Adrenal gland (tissue), 12 donors: Measurements from ENCODE around the gene CD72. TPM values are rescaled to one million over a fixed set of nuclear protein-coding genes. Genes with fewer than 3 reads are reported as not detected.
"Not testable (repeated sequence)": the region's sequence is repeated elsewhere in the genome, so short reads cannot be mapped to it uniquely, and the experiment has no call there.

ENCODE experiments used
- DNase-seq, 7 donors: peaks; one replicate each; pipeline ENCODE4 v3.0.0-alpha.2; 2019 to 2020
- H3K27ac ChIP-seq, 5 donors: fragments of 200-600 bp; sonication (generic) in 4 of 5; 1 replicate in 3 of 5; 2 replicates in 2 of 5; pipeline versions ENCODE4 v1.5.1 to v1.8.0; 2016 to 2020; ENCODE audit warnings: mild to moderate bottlenecking in 1 of 5
- H3K27me3 ChIP-seq: fragments of 200-600 bp; 2 replicates; pipeline ENCODE4 v1.8.0; 2021
- H3K36me3 ChIP-seq, 2 donors: fragments of 200-600 bp; replicated peaks in 1 of 2; 1 replicate in 1 of 2; 2 replicates in 1 of 2; pipeline versions ENCODE4 v1.5.1 to v1.8.0; 2018 to 2022
- H3K4me1 ChIP-seq, 2 donors: fragments of 200-600 bp; replicated peaks in 1 of 2; 1 replicate in 1 of 2; 2 replicates in 1 of 2; pipeline versions ENCODE4 v1.5.1 to v1.8.0; 2018 to 2021
- H3K4me3 ChIP-seq, 4 donors: fragments of 200-600 bp; sonication (generic) in 3 of 4; one replicate each; pipeline ENCODE4 v1.5.1; 2016 to 2018
- H3K9me3 ChIP-seq, 3 donors: fragments of 200-600 bp; sonication (generic) in 1 of 3; replicated peaks in 1 of 3; 1 replicate in 2 of 3; 2 replicates in 1 of 3; pipeline versions ENCODE4 v1.5.1 to v1.8.0; 2016 to 2021
- POLR2A ChIP-seq, 2 donors: fragments of 450-650 bp; IDR thresholded peaks; one replicate each; pipeline ENCODE4 v1.6.1; 2017; ENCODE audit warnings: antibody characterized with exemption in 2 of 2, mild to moderate bottlenecking in 2 of 2, moderate library complexity in 1 of 2
- WGBS, 4 donors: extraction: QIAGEN DNeasy Blood & Tissue Kit in 2 of 4; methylation state at CpG; one replicate each; pipeline versions ENCODE4 v1.1.5 to v1.1.7; 2013 to 2017; 5-methylcytosine and 5-hydroxymethylcytosine counted together
- intact Hi-C, 2 donors: fragments of 100-400 bp; cut with DNase I; formaldehyde crosslinking; loops; one replicate each; pipeline versions ENCODE4 v1.14.1 to v1.15.0; 2022 to 2023
- polyA plus RNA-seq, 3 donors: library from polyadenylated mRNA; stranded (reverse); fragments of 200-250 nt in 2 of 3; fragments of 350-450 nt in 1 of 3; fragmentation: Illumina TruSeq in 1 of 3; extraction: RNeasy Lipid Tissue Mini Kit (QIAGEN cat#74804) in 1 of 3; gene quantifications; one replicate each; pipeline ENCODE4 v1.2.3, GENCODE V29; 2013 to 2014
- total RNA-seq, 9 donors: library from RNA; depleted of rRNA in 4 of 9; stranded (reverse); fragments of >200 nt in 4 of 9; fragments of 120-200 nt in 1 of 9; fragmentation: NEBNext Ultra II Directional in 1 of 9; extraction: Animal tissue kit (Norgen Biotek cat#: 25700) in 1 of 9; gene quantifications; one replicate each; pipeline versions ENCODE4 v1.1.0 to v1.2.4, GENCODE V29; 2013 to 2023
- TF ChIP-seq, protein P1 (sequence below), 6 experiments: fragments of 450-650 bp in 4 of 6; fragments of 200-600 bp in 2 of 6; sonication (generic) in 1 of 6; IDR thresholded peaks; 1 replicate in 5 of 6; 2 replicates in 1 of 6; pipeline versions ENCODE4 v1.5.1 to v1.8.0; 2016 to 2021; ENCODE audit warnings: antibody characterized with exemption in 6 of 6, mild to moderate bottlenecking in 2 of 6, moderate library complexity in 1 of 6
- donor health status: healthy with polysubstance abuse.
- donor health status: Bipolar disorder and iron deficiency.
- donor health status: DM: yes; HTN: yes; CAD: no.
- donor health status: DM: no; HTN: no; CAD: no.
- donor health status: DM: no; HTN: no; CAD: no.
- donor health status: DM: yes; HTN: yes; CAD: no.

Gene CD72
- total and polyA plus RNA-seq, 12 donors = 0.69 to 18.5 (median 4.3) TPM

- no peak for TF ChIP-seq POLR2A (IDR thresholded peaks at IDR 0.05)
- TF ChIP-seq, protein P1, sequence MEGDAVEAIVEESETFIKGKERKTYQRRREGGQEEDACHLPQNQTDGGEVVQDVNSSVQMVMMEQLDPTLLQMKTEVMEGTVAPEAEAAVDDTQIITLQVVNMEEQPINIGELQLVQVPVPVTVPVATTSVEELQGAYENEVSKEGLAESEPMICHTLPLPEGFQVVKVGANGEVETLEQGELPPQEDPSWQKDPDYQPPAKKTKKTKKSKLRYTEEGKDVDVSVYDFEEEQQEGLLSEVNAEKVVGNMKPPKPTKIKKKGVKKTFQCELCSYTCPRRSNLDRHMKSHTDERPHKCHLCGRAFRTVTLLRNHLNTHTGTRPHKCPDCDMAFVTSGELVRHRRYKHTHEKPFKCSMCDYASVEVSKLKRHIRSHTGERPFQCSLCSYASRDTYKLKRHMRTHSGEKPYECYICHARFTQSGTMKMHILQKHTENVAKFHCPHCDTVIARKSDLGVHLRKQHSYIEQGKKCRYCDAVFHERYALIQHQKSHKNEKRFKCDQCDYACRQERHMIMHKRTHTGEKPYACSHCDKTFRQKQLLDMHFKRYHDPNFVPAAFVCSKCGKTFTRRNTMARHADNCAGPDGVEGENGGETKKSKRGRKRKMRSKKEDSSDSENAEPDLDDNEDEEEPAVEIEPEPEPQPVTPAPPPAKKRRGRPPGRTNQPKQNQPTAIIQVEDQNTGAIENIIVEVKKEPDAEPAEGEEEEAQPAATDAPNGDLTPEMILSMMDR (IDR thresholded peaks at IDR 0.05) = no peak
- H3K4me1 ChIP-seq = peaks cover 3 to 31% of the 10 kb centered on the region in 2 donors
- no peaks in the 10 kb centered on the region for H3K27me3 ChIP-seq
- no peak overlapping the region for H3K4me3 ChIP-seq
- no peaks in the 10 kb centered on the region for H3K9me3 ChIP-seq
- H3K27ac ChIP-seq = no peak overlapping the region
- intact Hi-C loops = no loop called here
- DNase-seq = no peak
- 95 to 98% (median 95%) methylated on average over 12 of the region's 12 CpGs for WGBS, 4 donors
- H3K36me3 ChIP-seq = no peaks in the 10 kb centered on the region
Observed at GRCh38 chr9:35643046-35643445, 24.8 kb upstream of the CD72 start.

GRCh38 chr9:35641478-35641877, 23.3 kb upstream of the CD72 start:
- H3K27ac ChIP-seq, intact Hi-C loops, H3K9me3 ChIP-seq, H3K4me3 ChIP-seq, H3K36me3 ChIP-seq, DNase-seq, H3K27me3 ChIP-seq: not testable (repeated sequence)
- H3K4me1 ChIP-seq = peaks cover 0 to 29% of the 10 kb centered on the region in 2 donors
- 85 to 90% (median 87%) methylated on average over 3 of the region's 3 CpGs for WGBS, 4 donors

DNA sequence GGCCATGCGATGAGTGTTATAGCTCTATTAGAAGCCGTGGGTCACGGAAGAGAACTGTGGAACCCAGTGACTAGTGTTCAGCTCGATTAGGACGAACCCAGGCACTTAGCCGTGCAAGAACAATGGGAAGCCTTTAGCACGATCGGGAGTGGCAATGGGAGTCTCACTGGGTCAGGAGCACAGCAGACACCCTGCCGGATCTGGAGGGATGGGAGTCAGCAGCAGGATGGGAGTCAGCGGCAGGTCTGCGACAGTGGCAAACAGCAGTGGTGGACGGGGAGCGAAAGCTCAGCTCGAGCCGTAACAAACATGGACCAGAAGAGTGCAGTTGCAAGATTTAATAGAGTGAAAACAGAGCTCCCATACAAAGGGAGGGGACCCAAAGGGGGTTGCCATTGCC, 22.2 kb upstream of the CD72 start:
- DNase-seq, intact Hi-C loops, H3K9me3 ChIP-seq, H3K27ac ChIP-seq, H3K27me3 ChIP-seq, H3K4me3 ChIP-seq, H3K36me3 ChIP-seq: not testable (repeated sequence)
- 95 to 98% (median 97%) methylated on average over 15 of the region's 15 CpGs for WGBS, 4 donors
- peaks cover 4 to 34% of the 10 kb centered on the region in 2 donors for H3K4me1 ChIP-seq

DNA sequence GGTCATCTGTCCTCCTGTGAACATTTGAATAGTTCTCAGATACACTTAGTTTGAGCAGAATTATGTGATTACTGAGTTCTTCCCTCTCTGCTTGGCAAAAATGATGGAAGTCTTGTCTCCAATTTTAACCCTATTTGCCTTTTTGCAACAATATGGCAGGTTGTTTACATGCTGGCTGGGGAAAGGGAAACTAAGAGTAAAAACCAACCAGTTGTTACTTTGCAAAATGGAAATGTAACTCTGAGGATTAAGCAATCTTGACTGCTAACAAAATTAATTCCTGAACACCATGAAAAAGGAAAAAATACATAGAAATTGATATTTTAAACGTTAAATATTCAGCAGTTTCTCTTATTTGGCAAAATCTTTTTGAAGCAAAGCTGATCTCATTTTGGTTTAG, 21.4 kb upstream of the CD72 start:
- DNase-seq = no peak
- TF ChIP-seq, protein P1 (IDR thresholded peaks at IDR 0.05) = no peak
- TF ChIP-seq POLR2A (IDR thresholded peaks at IDR 0.05) = no peak
- peak overlapping the region in 1 of 5 donors; percentile 37 for H3K27ac ChIP-seq
- H3K27me3 ChIP-seq = no peaks in the 10 kb centered on the region
- peaks cover 8 to 35% of the 10 kb centered on the region in 2 donors for H3K4me1 ChIP-seq
- no peak overlapping the region for H3K4me3 ChIP-seq
- no peaks in the 10 kb centered on the region for H3K36me3 ChIP-seq
- H3K9me3 ChIP-seq = no peaks in the 10 kb centered on the region
- intact Hi-C loops = no loop called here
- 78 to 93% (median 81%) methylated on average over 1 of the region's 1 CpG for WGBS, 4 donors

DNA sequence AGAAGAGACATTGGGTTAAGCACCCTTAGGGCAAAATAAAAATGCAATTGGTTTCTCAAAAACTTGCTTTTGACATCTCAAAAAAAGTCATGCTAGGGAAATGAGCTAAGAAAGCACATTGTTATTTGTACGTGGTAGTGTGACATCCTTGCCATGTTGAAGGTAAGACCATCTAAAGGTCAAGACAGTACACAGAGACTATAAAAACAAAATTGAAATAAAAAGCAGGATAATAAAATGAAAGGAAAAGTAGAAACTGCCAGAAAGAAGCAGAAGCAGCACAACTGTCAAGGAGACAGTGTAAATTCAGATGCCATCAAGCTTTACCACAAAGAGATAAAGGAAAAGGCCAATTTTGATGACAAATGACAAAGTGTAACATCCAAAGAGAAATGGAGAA, 21.0 kb upstream of the CD72 start:
- H3K9me3 ChIP-seq, H3K4me3 ChIP-seq, H3K27me3 ChIP-seq, H3K36me3 ChIP-seq, intact Hi-C loops, DNase-seq: not testable (repeated sequence)
- peak overlapping the region in 1 of 5 donors; percentile 37 for H3K27ac ChIP-seq
- H3K4me1 ChIP-seq = peaks cover 8 to 35% of the 10 kb centered on the region in 2 donors
- WGBS, 4 donors = 23 to 47% (median 28%) methylated on average over 1 of the region's 1 CpG

DNA sequence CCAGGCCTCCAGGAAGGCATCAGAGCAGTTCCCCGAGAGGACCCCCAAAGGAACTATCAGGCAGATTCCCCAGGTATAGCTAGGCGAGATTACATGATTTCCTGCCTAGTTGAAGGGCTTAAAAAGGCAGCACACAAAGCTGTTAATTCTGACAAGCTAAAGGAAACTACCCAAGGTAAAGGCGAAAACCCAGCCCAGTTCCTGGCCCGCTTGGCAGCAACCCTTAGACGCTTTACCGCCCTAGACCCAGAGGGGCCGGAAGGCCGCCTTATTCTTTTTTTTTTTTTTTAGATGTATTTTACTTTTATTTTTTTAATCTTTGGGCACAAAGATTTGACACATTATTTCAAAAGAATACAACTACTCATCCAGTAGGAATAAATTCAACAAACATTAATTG, 20.5 kb upstream of the CD72 start:
- H3K27me3 ChIP-seq, H3K9me3 ChIP-seq, DNase-seq, H3K4me3 ChIP-seq, intact Hi-C loops, H3K36me3 ChIP-seq, H3K27ac ChIP-seq: not testable (repeated sequence)
- H3K4me1 ChIP-seq = peaks cover 8 to 35% of the 10 kb centered on the region in 2 donors
- WGBS, 4 donors = 52 to 76% (median 69%) methylated on average over 6 to 7 of the region's 8 CpGs

DNA sequence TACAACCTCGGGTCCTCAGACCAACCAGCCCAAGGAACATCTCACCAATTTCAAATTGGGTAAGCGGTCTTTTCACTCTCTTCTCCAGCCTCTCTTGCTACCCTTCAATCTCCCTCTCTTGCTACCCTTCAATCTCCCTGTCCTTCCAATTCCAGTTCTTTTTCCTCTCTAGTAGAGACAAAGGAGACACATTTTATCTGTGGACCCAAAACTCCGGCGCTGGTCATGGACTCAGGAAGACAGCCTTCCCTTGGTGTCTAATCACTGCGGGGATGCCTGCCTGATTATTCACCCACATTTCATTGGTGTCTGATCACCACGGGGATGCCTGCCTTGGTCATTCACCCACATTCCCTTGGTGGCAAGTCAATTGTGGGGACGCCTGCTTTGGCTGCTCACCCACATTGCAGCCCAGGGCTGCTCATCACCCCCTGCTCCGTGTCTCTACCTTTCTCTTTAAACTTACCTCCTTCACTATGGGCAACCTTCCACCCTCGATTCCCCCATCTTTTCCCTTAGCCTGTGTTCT, 19.3 kb upstream of the CD72 start:
- 92 to 97% (median 95%) methylated on average over 9 of the region's 9 CpGs for WGBS, 4 donors
- H3K4me1 ChIP-seq = peaks cover 8 to 35% of the 10 kb centered on the region in 2 donors
- intact Hi-C loops = not testable (repeated sequence)

DNA sequence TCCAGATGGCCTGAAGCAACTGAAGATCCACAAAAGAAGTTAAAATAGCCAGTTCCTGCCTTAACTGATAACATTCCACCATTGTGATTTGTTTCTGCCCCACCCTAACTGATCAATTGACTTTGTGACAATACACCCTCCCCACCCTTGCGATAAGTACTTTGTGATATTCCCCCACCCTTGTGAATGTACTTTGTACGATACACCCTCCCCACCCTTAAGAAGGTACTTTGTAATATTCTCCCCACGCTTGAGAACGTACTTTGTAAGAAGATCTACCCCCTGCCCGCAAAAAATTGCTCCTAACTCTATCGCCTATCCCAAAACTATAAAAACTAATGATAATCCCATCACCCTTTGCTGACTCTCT, 18.6 kb upstream of the CD72 start:
- WGBS, 4 donors = 96 to 99% (median 97%) methylated on average over 6 of the region's 6 CpGs
- H3K9me3 ChIP-seq, intact Hi-C loops, H3K4me3 ChIP-seq, H3K27me3 ChIP-seq, DNase-seq, H3K36me3 ChIP-seq: not testable (repeated sequence)
- H3K4me1 ChIP-seq = peaks cover 8 to 35% of the 10 kb centered on the region in 2 donors
- H3K27ac ChIP-seq = peak overlapping the region in 3 of 5 donors; percentile 9 to 83 (median 78)

More for the DNA sequence above, 19.3 kb upstream of the CD72 start:
- H3K27ac ChIP-seq, H3K4me3 ChIP-seq, H3K9me3 ChIP-seq, H3K36me3 ChIP-seq, H3K27me3 ChIP-seq: not testable (repeated sequence)
- peak in 1 of 7 donors; percentile 43 for DNase-seq
